Common myeloid progenitor, CD34-positive (primary cell): Measurements from ENCODE around the gene SULF2.
A peak's percentile ranks its signal among the peaks of the same experiment; 100 is the strongest.

Experiments used
- CTCF ChIA-PET: fragments of 350-600 bp; sonication (Branson Sonifier 250); formaldehyde crosslinking; loops from one replicate; lab custom pipeline; 2021; ENCODE audit warnings: antibody characterized with exemption; lab: Charles Lee
- POLR2A ChIA-PET: fragments of 350-600 bp; sonication (Branson Sonifier 250); formaldehyde crosslinking; loops from one replicate; lab custom pipeline; 2021; ENCODE audit warnings: antibody characterized with exemption; lab: Charles Lee
- DNase-seq, 3 donors: peaks; one replicate each; pipeline versions ENCODE4 v3.0.0 to v3.0.0-alpha.2; 2013
- H3K27ac ChIP-seq, 2 experiments: 1 replicate in 1 of 2; 2 replicates in 1 of 2; pipeline ENCODE4 v1.7.0; 2013; ENCODE audit warnings: inconsistent platforms in 2 of 2, low read length in 2 of 2, mild to moderate bottlenecking in 2 of 2, low read depth in 1 of 2, moderate library complexity in 1 of 2; ENCODE audit not compliant: severe bottlenecking in 2 of 2, insufficient read depth in 1 of 2, poor library complexity in 1 of 2
- H3K27me3 ChIP-seq, 5 experiments: replicated peaks in 2 of 5; 1 replicate in 3 of 5; 2 replicates in 2 of 5; pipeline versions ENCODE4 v1.6.1 to v1.7.0; 2013; ENCODE audit warnings: low read length in 4 of 5, mild to moderate bottlenecking in 2 of 5, moderate library complexity in 2 of 5, inconsistent platforms in 1 of 5; ENCODE audit not compliant: insufficient read depth in 5 of 5, control insufficient read depth in 4 of 5
- H3K36me3 ChIP-seq, 4 experiments: 1 replicate in 2 of 4; 2 replicates in 2 of 4; pipeline versions ENCODE4 v1.6.1 to v1.7.0; 2013; ENCODE audit warnings: low read length in 3 of 4, control low read depth in 1 of 4, mild to moderate bottlenecking in 1 of 4; ENCODE audit not compliant: control insufficient read depth in 4 of 4, insufficient read depth in 4 of 4
- H3K4me1 ChIP-seq, 4 experiments: 1 replicate in 3 of 4; 2 replicates in 1 of 4; pipeline versions ENCODE4 v1.6.1 to v1.7.1; 2013; ENCODE audit warnings: low read length in 3 of 4, mild to moderate bottlenecking in 3 of 4, control low read depth in 1 of 4, inconsistent platforms in 1 of 4, moderate library complexity in 1 of 4; ENCODE audit not compliant: control insufficient read depth in 4 of 4, insufficient read depth in 4 of 4; ENCODE audit errors: control extremely low read depth in 1 of 4
- H3K4me3 ChIP-seq, 7 experiments: 1 replicate in 4 of 7; 2 replicates in 3 of 7; pipeline versions ENCODE4 v1.5.1 to v1.7.0; 2013; ENCODE audit warnings: mild to moderate bottlenecking in 7 of 7, low read length in 6 of 7, moderate library complexity in 6 of 7, inconsistent platforms in 2 of 7, low read depth in 2 of 7, control low read depth in 1 of 7; ENCODE audit not compliant: insufficient read depth in 4 of 7, control insufficient read depth in 1 of 7; ENCODE audit errors: extremely low read depth in 1 of 7
- H3K9me3 ChIP-seq, 5 experiments: 1 replicate in 4 of 5; 2 replicates in 1 of 5; pipeline versions ENCODE4 v1.6.1 to v1.7.1; 2013; ENCODE audit warnings: low read length in 4 of 5, mild to moderate bottlenecking in 2 of 5, inconsistent platforms in 1 of 5, low read depth in 1 of 5, moderate library complexity in 1 of 5; ENCODE audit not compliant: control insufficient read depth in 4 of 5, insufficient read depth in 2 of 5; ENCODE audit errors: control extremely low read depth in 1 of 5
- WGBS: methylation state at CpG from one replicate; pipeline ENCODE4 v1.1.5; 2013; ENCODE audit not compliant: insufficient coverage; 5-methylcytosine and 5-hydroxymethylcytosine counted together

Gene SULF2

DNA sequence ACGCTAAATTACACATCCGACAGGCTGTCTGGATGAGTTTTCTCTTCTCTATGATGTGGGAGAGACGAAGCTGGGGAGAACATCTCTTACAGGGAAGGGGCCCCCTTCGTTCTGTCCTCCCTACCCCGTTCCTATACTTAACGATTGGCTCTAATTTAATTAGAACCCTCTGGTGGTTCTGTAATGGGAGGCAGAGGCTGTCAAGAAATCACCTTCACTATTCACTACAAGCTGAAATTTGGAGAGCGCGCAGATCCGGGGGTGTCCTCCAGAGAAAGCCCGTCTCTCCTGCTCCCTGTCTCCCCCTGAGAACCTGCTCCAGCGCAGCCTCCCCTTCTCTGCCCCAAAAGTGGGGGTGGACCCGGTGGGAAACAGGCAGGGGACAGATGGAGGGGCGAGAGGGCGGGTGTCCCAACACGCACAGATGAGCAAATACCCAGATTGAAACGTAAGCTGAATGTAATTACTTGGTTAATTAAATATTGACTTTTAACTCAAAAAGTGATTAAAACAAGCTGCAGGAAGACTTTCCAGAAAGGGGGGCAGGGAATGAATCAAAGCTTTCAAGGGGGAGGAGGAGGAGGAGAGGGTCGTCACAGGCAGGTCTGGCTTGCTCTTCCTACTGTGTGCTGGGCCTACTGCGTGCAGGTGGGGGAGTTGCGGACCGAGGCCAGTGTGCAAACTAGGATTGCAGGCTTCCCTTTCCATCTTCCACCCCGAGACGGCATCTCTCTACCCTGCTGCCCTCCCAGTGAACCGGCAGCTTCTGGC lies 1.3 kb downstream of the SULF2 start:
- CTCF ChIA-PET = interaction anchor here (1.4 to 1.5 kb wide), 2 partner anchors 58 to 59 kb away, joined by 5 read pairs; no protein-coding TSS in a partner anchor
- Histone ChIP-seq H3K36me3 (no peaks in the 10 kb centered on the region), H3K27me3 (peaks cover 7 to 74% (median 31%) of the 10 kb centered on the region in 5 experiments), H3K4me1 (peaks cover 4 to 23% (median 20%) of the 10 kb centered on the region in 4 experiments), H3K4me3 (peak overlapping the region in 2 of 7 experiments; percentile 44 to 69), H3K27ac (no peak overlapping the region), H3K9me3 (no peaks in the 10 kb centered on the region)
- POLR2A ChIA-PET = no interaction called here
- DNase-seq = no peak
- 7% methylated on average over 5 of the region's 23 CpGs for WGBS

GRCh38 chr20:47782920-47783552 lies 2.2 kb downstream of the SULF2 start:
- Histone ChIP-seq H3K4me3 (no peak overlapping the region), H3K27ac (no peak overlapping the region), H3K36me3 (no peaks in the 10 kb centered on the region), H3K27me3 (peaks cover 7 to 64% (median 31%) of the 10 kb centered on the region in 5 experiments), H3K9me3 (no peaks in the 10 kb centered on the region), H3K4me1 (peaks cover 4 to 23% (median 20%) of the 10 kb centered on the region in 4 experiments)
- no peak for DNase-seq
- ChIA-PET POLR2A (no interaction called here), CTCF (interaction anchor here (0.6 to 1.5 kb wide), 3 partner anchors 57 to 69 kb away, joined by 3 to 5 read pairs (median 5); no protein-coding TSS in a partner anchor)
- WGBS = 100% methylated on average over 1 of the region's 2 CpGs

GRCh38 chr20:47782076-47782475 lies 3.2 kb downstream of the SULF2 start:
- Histone ChIP-seq H3K4me3 (no peak overlapping the region), H3K4me1 (peaks cover 4 to 23% (median 20%) of the 10 kb centered on the region in 4 experiments), H3K27me3 (peaks cover 7 to 55% (median 27%) of the 10 kb centered on the region in 5 experiments), H3K36me3 (no peaks in the 10 kb centered on the region), H3K27ac (no peak overlapping the region), H3K9me3 (peaks cover 0 to 3% (median 0%) of the 10 kb centered on the region in 5 experiments)
- DNase-seq = no peak
- POLR2A ChIA-PET = interaction anchor here (0.5 kb wide), 1 partner anchor 15 kb away, joined by 4 read pairs; no protein-coding TSS in a partner anchor
- WGBS = 93% methylated on average over 6 of the region's 7 CpGs
- CTCF ChIA-PET = interaction anchor here (1.1 kb wide), 1 partner anchor 838 kb away, joined by 3 read pairs; no protein-coding TSS in a partner anchor

GRCh38 chr20:47781632-47782031 lies 3.6 kb downstream of the SULF2 start:
- POLR2A ChIA-PET = no interaction called here
- Histone ChIP-seq H3K4me3 (no peak overlapping the region), H3K27ac (no peak overlapping the region), H3K27me3 (peaks cover 7 to 51% (median 23%) of the 10 kb centered on the region in 5 experiments), H3K36me3 (no peaks in the 10 kb centered on the region), H3K4me1 (peaks cover 4 to 22% (median 19%) of the 10 kb centered on the region in 4 experiments), H3K9me3 (peaks cover 0 to 3% (median 0%) of the 10 kb centered on the region in 5 experiments)
- DNase-seq = no peak
- WGBS = 72% methylated on average over 3 of the region's 4 CpGs
- CTCF ChIA-PET = interaction anchor here (1.1 kb wide), 1 partner anchor 839 kb away, joined by 3 read pairs; no protein-coding TSS in a partner anchor

DNA sequence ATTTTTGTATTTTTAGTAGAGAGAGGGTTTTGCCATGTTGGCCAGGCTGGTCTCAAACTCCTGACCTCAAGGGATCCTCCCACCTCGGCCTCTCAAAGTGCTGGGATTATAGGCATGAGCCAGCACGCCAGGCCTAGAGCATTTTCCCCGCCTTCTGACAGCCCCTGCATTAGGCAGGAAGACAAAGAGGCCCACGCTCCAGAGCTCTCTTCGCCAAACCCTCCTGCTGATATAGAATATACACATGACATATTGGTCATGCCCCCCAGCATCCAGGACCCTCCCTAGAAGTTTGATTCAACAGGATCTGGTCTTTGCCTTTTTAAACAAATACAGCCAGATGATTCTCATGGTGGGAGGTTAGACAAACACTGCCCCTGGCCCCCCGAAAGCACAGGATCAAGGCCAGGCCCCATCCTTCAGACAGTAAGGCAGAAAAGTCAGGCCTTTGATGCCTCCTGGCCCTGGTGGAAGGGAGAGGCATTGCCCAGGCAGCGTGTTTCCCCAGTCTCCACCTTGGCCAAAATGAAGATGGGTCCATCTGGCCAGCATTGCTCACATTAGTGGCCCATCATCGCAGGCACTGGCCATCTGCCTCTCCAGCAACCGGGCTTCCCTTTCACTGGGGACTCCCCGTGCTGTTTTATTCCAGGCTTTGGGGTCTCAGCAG lies 4.4 kb downstream of the SULF2 start:
- Histone ChIP-seq H3K36me3 (no peaks in the 10 kb centered on the region), H3K4me1 (peaks cover 4 to 14% (median 12%) of the 10 kb centered on the region in 4 experiments), H3K27me3 (peaks cover 7 to 43% (median 23%) of the 10 kb centered on the region in 5 experiments), H3K27ac (no peak overlapping the region), H3K9me3 (peaks cover 0 to 3% (median 0%) of the 10 kb centered on the region in 5 experiments), H3K4me3 (no peak overlapping the region)
- no peak for DNase-seq
- ChIA-PET POLR2A (no interaction called here), CTCF (no interaction called here)
- WGBS = 96% methylated on average over 10 of the region's 10 CpGs

DNA sequence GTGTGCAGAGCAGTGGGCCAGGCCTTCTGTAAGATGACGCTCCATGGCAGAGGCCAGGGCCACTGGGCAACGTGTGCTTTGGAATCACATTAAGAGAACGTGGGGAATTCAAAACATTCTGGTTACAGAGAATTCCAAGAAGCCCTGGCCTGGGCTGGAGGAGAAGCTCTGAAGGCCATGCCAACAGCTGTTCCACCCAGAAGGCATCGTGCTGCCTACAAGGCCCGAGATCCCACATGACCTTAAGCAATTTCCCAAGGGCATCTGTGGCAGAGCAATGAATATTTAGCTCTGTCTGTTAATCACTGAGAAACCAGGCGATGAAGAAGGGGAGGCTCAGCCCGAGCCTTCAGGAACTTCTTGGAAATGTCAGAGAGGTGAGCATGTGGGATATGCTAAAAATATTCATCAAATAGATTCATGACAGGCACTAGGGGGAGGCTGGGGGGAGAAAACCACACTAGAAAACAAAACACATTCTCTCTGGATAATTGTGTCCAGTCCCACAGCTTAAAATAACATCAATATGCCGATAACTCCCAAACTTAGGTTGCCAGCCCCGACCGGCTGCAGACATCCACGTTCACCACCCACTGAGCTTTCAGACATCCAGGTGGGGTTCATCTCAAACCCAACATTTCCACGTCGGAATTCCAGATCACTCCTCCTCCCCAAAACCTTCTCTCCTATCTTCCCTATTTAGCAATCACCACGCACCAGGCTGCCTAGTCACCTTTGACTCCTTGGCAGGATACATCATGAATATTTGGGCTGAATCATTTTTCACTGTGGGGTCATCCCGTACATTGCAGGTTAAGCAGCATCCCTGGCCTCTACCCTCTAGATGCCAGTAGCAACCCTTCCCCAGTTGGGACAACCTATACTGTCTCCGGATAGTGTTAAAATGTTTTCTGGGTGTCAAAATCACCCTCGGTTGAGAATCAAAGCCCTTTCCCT lies 6.6 kb downstream of the SULF2 start:
- H3K27ac ChIP-seq = no peak overlapping the region
- ChIA-PET CTCF (interaction anchor here (1.4 kb wide), 1 partner anchor 8 kb away, joined by 4 read pairs; no protein-coding TSS in a partner anchor), POLR2A (no interaction called here)
- WGBS = 99% methylated on average over 12 of the region's 17 CpGs
- no peak for DNase-seq
- peaks cover 4 to 28% (median 11%) of the 10 kb centered on the region in 5 experiments for H3K27me3 ChIP-seq
- H3K36me3 ChIP-seq = no peaks in the 10 kb centered on the region
- peaks cover 0 to 11% (median 0%) of the 10 kb centered on the region in 5 experiments for H3K9me3 ChIP-seq
- no peak overlapping the region for H3K4me3 ChIP-seq
- H3K4me1 ChIP-seq = no peaks in the 10 kb centered on the region
